HepG2 (cell line): ENCODE measurements around the gene ZBTB25. TPM values are rescaled to one million over a fixed set of nuclear protein-coding genes. Genes with fewer than 3 reads are reported as not detected.

ENCODE experiments used
- E2F2 ChIP-seq: sonication (generic); formaldehyde crosslinking; IDR thresholded peaks from 2 replicates; pipeline ENCODE4 v1.4.0; 2020; ENCODE audit warnings: missing genetic modification reagents, borderline replicate concordance
- HDAC1 ChIP-seq: sonication (generic); formaldehyde crosslinking; IDR thresholded peaks from 2 replicates; pipeline ENCODE4 v1.5.1; 2020; ENCODE audit warnings: mild to moderate bottlenecking, missing genetic modification reagents
- HNRNPLL ChIP-seq: fragments of 200-400 bp; formaldehyde crosslinking; IDR thresholded peaks from 2 replicates; pipeline ENCODE4 v1.6.1; 2017; ENCODE audit warnings: mild to moderate bottlenecking, low read depth, low read length; ENCODE audit not compliant: poor library complexity, severe bottlenecking
- ISL2 ChIP-seq: sonication (generic); formaldehyde crosslinking; IDR thresholded peaks from 2 replicates; pipeline ENCODE4 v1.5.0; 2020; ENCODE audit warnings: missing genetic modification reagents
- KLF6 ChIP-seq: IDR thresholded peaks from 2 replicates; pipeline ENCODE4 v1.8.0; 2016; ENCODE audit warnings: missing biosample characterization, missing genetic modification reagents
- KMT2A ChIP-seq: sonication (generic); formaldehyde crosslinking; IDR thresholded peaks from 2 replicates; pipeline ENCODE4 v1.4.0; 2020; ENCODE audit warnings: missing genetic modification reagents
- MAX ChIP-seq: IDR thresholded peaks from 2 replicates; pipeline ENCODE4 v1.6.1; 2012; ENCODE audit warnings: inconsistent platforms
- MXD3 ChIP-seq: IDR thresholded peaks from 2 replicates; pipeline ENCODE4 v1.6.1; 2016; ENCODE audit warnings: mild to moderate bottlenecking, missing biosample characterization, missing genetic modification reagents
- MYNN ChIP-seq: sonication (generic); formaldehyde crosslinking; IDR thresholded peaks from 2 replicates; pipeline ENCODE4 v1.4.0; 2020; ENCODE audit warnings: mild to moderate bottlenecking, low read depth, missing genetic modification reagents
- RAD21 ChIP-seq: fragments of 450-650 bp; formaldehyde crosslinking; IDR thresholded peaks from 2 replicates; pipeline ENCODE4 v1.5.0; 2020; ENCODE audit warnings: mild to moderate bottlenecking
- SKIL ChIP-seq: sonication (generic); formaldehyde crosslinking; IDR thresholded peaks from 2 replicates; pipeline ENCODE4 v1.8.0; 2022; ENCODE audit warnings: missing genetic modification reagents, mild to moderate bottlenecking, moderate library complexity, borderline replicate concordance
- TAF1 ChIP-seq: sonication (generic); formaldehyde crosslinking; IDR thresholded peaks from 2 replicates; pipeline ENCODE4 v1.4.0; 2020; ENCODE audit warnings: missing genetic modification reagents
- TEAD2 ChIP-seq: sonication (generic); formaldehyde crosslinking; IDR thresholded peaks from 2 replicates; pipeline ENCODE4 v1.9.0; 2021; ENCODE audit warnings: missing genetic modification reagents
- TRIM22 ChIP-seq: fragments of 450-650 bp; IDR thresholded peaks from 2 replicates; pipeline ENCODE4 v1.6.1; 2017
- WIZ ChIP-seq: sonication (generic); formaldehyde crosslinking; IDR thresholded peaks from 2 replicates; pipeline ENCODE4 v1.5.1; 2020; ENCODE audit warnings: mild to moderate bottlenecking, missing genetic modification reagents
- ZFX ChIP-seq: sonication (generic); formaldehyde crosslinking; IDR thresholded peaks from 2 replicates; pipeline ENCODE4 v1.4.0; 2020; ENCODE audit warnings: mild to moderate bottlenecking, low read depth, missing genetic modification reagents, moderate library complexity
- ZNF101 ChIP-seq: sonication (generic); formaldehyde crosslinking; IDR thresholded peaks from 2 replicates; pipeline ENCODE4 v1.4.0; 2020; ENCODE audit warnings: mild to moderate bottlenecking, low read depth, missing genetic modification reagents, borderline replicate concordance
- ZNF749 ChIP-seq: sonication (generic); formaldehyde crosslinking; IDR thresholded peaks from 2 replicates; pipeline ENCODE4 v1.8.0; 2022; ENCODE audit warnings: mild to moderate bottlenecking, missing genetic modification reagents, moderate library complexity, borderline replicate concordance
- ZNF879 ChIP-seq: sonication (generic); formaldehyde crosslinking; IDR thresholded peaks from 2 replicates; pipeline ENCODE4 v1.8.1; 2023; ENCODE audit warnings: missing genetic modification reagents
- polyA plus RNA-seq, 8 experiments: library from polyadenylated mRNA; depleted of rRNA in 3 of 8; stranded (reverse) in 7 of 8; unstranded in 1 of 8; fragments of >200 nt; fragmentation: Illumina TruSeq in 4 of 8; extraction: Trizol in 4 of 8; gene quantifications; 2 replicates each; pipeline versions ENCODE4 v1.2.1 to v1.2.3, GENCODE V29; 2011 to 2016; ENCODE audit warnings: low read depth in 4 of 8, missing spikeins in 1 of 8, mixed read lengths in 1 of 8; ENCODE audit not compliant: insufficient read depth in 1 of 8
- total RNA-seq, 5 experiments: library from RNA; depleted of rRNA; stranded (reverse); fragments of >200 nt; fragmentation: Illumina TruSeq; extraction: Trizol; gene quantifications; 2 replicates each; pipeline ENCODE4 v1.2.3, GENCODE V29; 2016; ENCODE audit warnings: low read depth in 1 of 5

ZBTB25 gene
- total and polyA plus RNA-seq, 2 of the 13 experiments (the other 11 are each of a cell fraction or from before 2014, with no cell fraction given), result 3.5 to 7.6 TPM

GRCh38 chr14:64504310-64504896, 765 bp upstream of the ZBTB25 start, which contains the start of gene ZBTB1 (continued):
- peak; percentile 74; the same call in 1 of the 2 replicates for TF ChIP-seq ZNF879
- TF ChIP-seq MXD3 (CRISPR knock-in tag), result no peak; the same call in none of the 2 replicates
- no peak for TF ChIP-seq ZNF749 (CRISPR knock-in tag)
- TF ChIP-seq MAX, result peak; percentile 9; the same call in 1 of the 2 replicates
- TF ChIP-seq WIZ, result no peak
- no peak for TF ChIP-seq E2F2 (CRISPR knock-in tag)
- TF ChIP-seq ZNF101 (CRISPR knock-in tag), result no peak
- TF ChIP-seq RAD21, result peak; percentile 24; the same call in 1 of the 2 replicates
- no peak for TF ChIP-seq TEAD2 (CRISPR knock-in tag)
- peak; percentile 72 for TF ChIP-seq ZFX (CRISPR knock-in tag)
- no peak for TF ChIP-seq MYNN (CRISPR knock-in tag)
- peak; percentile 61; the same call in 1 of the 2 replicates for TF ChIP-seq SKIL (CRISPR knock-in tag)
- TF ChIP-seq KMT2A (CRISPR knock-in tag), result peak; percentile 66; the same call in 1 of the 2 replicates
- TF ChIP-seq KLF6 (CRISPR knock-in tag), result no peak
- peak; percentile 84 for TF ChIP-seq TAF1
- TF ChIP-seq HDAC1 (CRISPR knock-in tag), result 0 out of 2 replicates have a peak, but pooled peaks have one; percentile 22
- TF ChIP-seq HNRNPLL, result no peak
- TF ChIP-seq ISL2 (CRISPR knock-in tag), result peak; percentile 19; the same call in 1 of the 2 replicates
- no peak for TF ChIP-seq TRIM22
